Measurements from ENCODE around the gene ARHGEF37.

GRCh38 chr5:149666212-149666852 is 85.0 kb downstream of the ARHGEF37 start:
- TF ChIP-seq CTCF (IDR thresholded peaks at IDR 0.05; ENCODE audit: low read depth, low read length, missing input control) (no peak), MAX (IDR thresholded peaks at IDR 0.05) (no peak), REST (IDR thresholded peaks at IDR 0.05) (no peak), YY1 (IDR thresholded peaks at IDR 0.05) (no peak), HNF4A (conservative IDR thresholded peaks at IDR 0.05) (no peak), SP1 (IDR thresholded peaks at IDR 0.05) (no peak), RAD21 (IDR thresholded peaks at IDR 0.05) (no peak), TAF1 (conservative IDR thresholded peaks at IDR 0.05) (no peak), GABPA (IDR thresholded peaks at IDR 0.05 in 1 of 2, conservative IDR thresholded peaks at IDR 0.05 in 1 of 2) (no peak), FOXA1 (IDR thresholded peaks at IDR 0.05) (no peak), EGR1 (IDR thresholded peaks at IDR 0.05; ENCODE audit: low read depth in 2 of 2) (no peak), ZBTB33 (IDR thresholded peaks at IDR 0.05) (no peak)

Data from liver (tissue), 3 donors.